Lower lobe of right lung (tissue), 2 donors: ENCODE measurements around the gene PIP4K2B. TPM values are rescaled to one million over a fixed set of nuclear protein-coding genes. Genes with fewer than 3 reads are reported as not detected.

Experiments used
- ATAC-seq, 2 donors: fragments of 200-7000 bp; cut with Tn5 transposase; one replicate each; pipeline ENCODE4 v1.9.1; 2020 to 2022; ENCODE audit warnings: mild to moderate bottlenecking in 2 of 2, moderate library complexity in 2 of 2
- DNase-seq: peaks from one replicate; pipeline ENCODE4 v3.0.0-alpha.2; 2020
- H3K27ac ChIP-seq: fragments of 200-600 bp; one replicate; pipeline ENCODE4 v1.8.0; 2022
- H3K27me3 ChIP-seq: fragments of 200-600 bp; one replicate; pipeline ENCODE4 v1.8.0; 2022; ENCODE audit warnings: low read depth
- H3K36me3 ChIP-seq: fragments of 200-600 bp; one replicate; pipeline ENCODE4 v1.8.0; 2022; ENCODE audit warnings: mild to moderate bottlenecking
- H3K4me1 ChIP-seq: fragments of 200-600 bp; one replicate; pipeline ENCODE4 v1.8.0; 2022
- H3K4me3 ChIP-seq: fragments of 200-600 bp; one replicate; pipeline ENCODE4 v1.8.0; 2022; ENCODE audit warnings: mild to moderate bottlenecking
- H3K9me3 ChIP-seq: fragments of 200-600 bp; one replicate; pipeline ENCODE4 v1.8.0; 2022
- CTCF ChIP-seq: fragments of 200-600 bp; IDR thresholded peaks from one replicate; pipeline ENCODE4 v1.8.0; 2022; ENCODE audit warnings: antibody characterized with exemption, mild to moderate bottlenecking
- intact Hi-C: fragments of 100-400 bp; cut with DNase I; formaldehyde crosslinking; loops from one replicate; pipeline ENCODE4 v1.11.0; 2022
- total RNA-seq: library from RNA; stranded (reverse); fragmentation: NEBNext Ultra II Directional; extraction: Animal tissue kit (Norgen Biotek cat#: 25700); gene quantifications from one replicate; pipeline ENCODE4 v1.2.1, GENCODE V29; 2021
- donor health status: DM: no; HTN: yes; CAD: no; lungs with severe emphysema.

Gene PIP4K2B
- total RNA-seq, 1 donor from 2014 or later, result 44.8 TPM

DNA sequence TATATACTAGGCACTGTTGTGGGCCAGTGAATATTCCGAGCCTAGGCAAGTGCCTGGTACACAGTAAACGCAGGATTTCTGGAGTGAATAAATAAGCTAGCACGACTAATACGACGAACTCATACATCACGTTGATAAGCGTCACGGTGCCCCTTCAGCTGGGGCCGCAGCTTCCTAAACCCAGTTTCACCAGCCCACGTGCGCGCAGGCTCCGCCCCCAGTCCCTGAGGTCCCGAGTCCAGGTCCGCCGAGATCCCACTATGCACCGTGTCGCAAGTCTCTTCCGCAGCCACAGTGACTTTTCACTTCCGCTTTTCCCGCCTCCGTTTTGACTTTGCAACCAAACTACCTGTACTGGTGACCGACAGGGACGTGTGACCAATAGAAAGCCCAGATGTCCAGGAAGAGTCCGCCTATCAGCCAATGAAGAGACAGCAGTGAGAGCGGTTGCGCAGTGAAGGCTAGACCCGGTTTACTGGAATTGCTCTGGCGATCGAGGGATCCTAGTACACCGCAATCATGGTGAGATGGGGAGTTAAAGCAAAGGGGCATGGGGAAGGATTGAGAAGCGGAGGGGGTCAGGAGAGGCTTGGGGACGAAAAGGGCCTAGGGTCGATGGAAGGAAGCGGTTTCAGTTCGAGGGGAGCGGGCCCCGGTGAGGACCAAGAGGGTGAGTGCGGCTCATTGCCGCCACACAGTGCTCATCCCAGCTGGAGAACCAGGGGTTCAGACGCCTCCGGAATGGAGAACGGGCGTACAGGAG lies 46.9 kb downstream of the PIP4K2B start, which contains the start of gene PSMB3:
TSS of gene PSMB3 (plus strand) at position 434 of the 763 bp plus-strand sequence. CDS start at position 520, 86 bp downstream.
- intact Hi-C loops, result no loop called here
- H3K27me3 ChIP-seq, result peaks cover 2% of the 10 kb centered on the region
- H3K4me3 ChIP-seq, result peak within 1 kb of the TSS; percentile 95
- peak; percentile 98 for DNase-seq
- peaks cover 51% of the 10 kb centered on the region for H3K4me1 ChIP-seq
- no peak for TF ChIP-seq CTCF
- no peaks in the 10 kb centered on the region for H3K9me3 ChIP-seq
- H3K36me3 ChIP-seq, result peaks cover 36% of the 10 kb centered on the region
- ATAC-seq, result peak; percentile 90 to 91
- H3K27ac ChIP-seq, result peak within 1 kb of the TSS; percentile 89

- Histone ChIP-seq H3K27me3 (peaks cover 7% of the 10 kb centered on the region), H3K36me3 (peaks cover 30% of the 10 kb centered on the region), H3K4me3 (peak overlapping the region; percentile 95), H3K27ac (peak overlapping the region; percentile 89), H3K4me1 (peaks cover 57% of the 10 kb centered on the region), H3K9me3 (no peaks in the 10 kb centered on the region)
- DNase-seq (peak; percentile 86), ATAC-seq (peak; percentile 62 to 72)
- intact Hi-C loops, result no loop called here
- no peak for TF ChIP-seq CTCF
These were observed 47.5 kb downstream of the PIP4K2B start for GRCh38 chr17:38751808-38752307.

DNA sequence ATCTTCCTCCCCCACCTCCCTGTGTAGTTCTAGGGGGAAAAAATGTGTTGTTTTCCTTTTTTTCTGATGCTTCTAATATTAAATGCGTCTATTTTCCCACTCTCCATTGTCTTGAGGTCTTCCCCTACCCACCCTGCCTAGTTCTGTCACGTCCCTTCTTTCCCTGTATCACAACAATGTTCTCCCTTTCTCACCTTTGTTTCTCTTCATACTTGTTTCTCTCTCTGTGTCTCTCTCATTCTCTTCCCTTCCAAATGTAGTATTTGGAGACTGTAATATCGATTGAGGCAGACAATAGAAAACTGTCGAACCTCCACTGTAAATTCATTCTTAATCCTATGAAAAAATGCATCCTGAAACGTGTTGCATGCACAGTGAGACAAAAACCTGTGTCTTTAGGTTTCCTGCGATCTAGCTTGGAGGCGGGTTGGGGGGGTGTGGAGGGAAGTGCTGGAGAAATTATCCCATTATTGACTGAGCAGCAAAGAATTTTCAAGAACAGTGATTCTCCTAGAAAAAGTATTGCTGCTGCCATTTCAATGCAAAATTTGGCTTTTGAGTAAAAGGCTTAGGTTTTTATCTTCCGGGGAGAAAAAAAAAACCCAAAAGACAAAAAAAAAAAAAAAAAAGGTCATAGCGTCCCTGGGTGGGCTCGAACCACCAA lies 48.1 kb downstream of the PIP4K2B start:
- ATAC-seq, result no peak
- peak overlapping the region; percentile 89 for H3K27ac ChIP-seq
- DNase-seq, result no peak
- no peaks in the 10 kb centered on the region for H3K9me3 ChIP-seq
- peaks cover 63% of the 10 kb centered on the region for H3K4me1 ChIP-seq
- intact Hi-C loops, result no loop called here
- TF ChIP-seq CTCF, result no peak
- H3K36me3 ChIP-seq, result peaks cover 24% of the 10 kb centered on the region
- H3K4me3 ChIP-seq, result peak overlapping the region; percentile 95
- peaks cover 7% of the 10 kb centered on the region for H3K27me3 ChIP-seq

GRCh38 chr17:38750312-38751121 lies 48.8 kb downstream of the PIP4K2B start:
- no peak for ATAC-seq
- Histone ChIP-seq H3K27ac (peak overlapping the region; percentile 89), H3K36me3 (peaks cover 17% of the 10 kb centered on the region), H3K9me3 (no peaks in the 10 kb centered on the region), H3K27me3 (peaks cover 7% of the 10 kb centered on the region), H3K4me3 (peak overlapping the region; percentile 95), H3K4me1 (peaks cover 70% of the 10 kb centered on the region)
- intact Hi-C loops, result no loop called here
- no peak for TF ChIP-seq CTCF
- DNase-seq, result no peak

DNA sequence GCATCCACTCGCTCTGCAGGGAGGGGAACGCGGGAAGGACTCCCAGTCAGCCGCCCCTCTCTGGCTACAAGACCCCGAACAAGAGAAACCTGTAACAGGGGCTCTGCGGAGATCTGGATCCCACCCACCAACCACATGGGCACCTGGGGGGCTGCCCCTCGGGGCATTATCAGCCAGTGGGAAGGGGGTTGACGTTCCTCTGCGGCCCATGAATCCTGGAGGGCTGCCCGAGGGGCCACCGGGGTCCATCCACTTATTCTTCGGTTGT lies 49.4 kb downstream of the PIP4K2B start:
- Histone ChIP-seq H3K4me1 (peaks cover 72% of the 10 kb centered on the region), H3K27me3 (peaks cover 7% of the 10 kb centered on the region), H3K9me3 (no peaks in the 10 kb centered on the region), H3K27ac (peak overlapping the region; percentile 89), H3K4me3 (peak overlapping the region; percentile 95), H3K36me3 (peaks cover 13% of the 10 kb centered on the region)
- intact Hi-C loops, result no loop called here
- DNase-seq, result no peak
- no peak for TF ChIP-seq CTCF
- no peak for ATAC-seq
